Dermis microvascular lymphatic vessel endothelial cell (primary cell): ENCODE measurements around the gene EXOC6. TPM values are rescaled to one million over a fixed set of nuclear protein-coding genes. Genes with fewer than 3 reads are reported as not detected.
"Not testable (repeated sequence)": the region's sequence is repeated elsewhere in the genome, so short reads cannot be mapped to it uniquely, and the experiment has no call there.

ENCODE experiments used
- DNase-seq, 2 donors: peaks; one replicate each; pipeline versions ENCODE4 v3.0.0 to v3.0.0-alpha.2; 2010; ENCODE audit warnings: low read depth in 2 of 2
- total RNA-seq: library from RNA; depleted of rRNA; stranded (reverse); fragments of >200 nt; gene quantifications from 2 replicates; pipeline ENCODE4 v1.2.1, GENCODE V29; 2014

EXOC6 gene
- total RNA-seq, 1 donor from 2014 or later = 292 TPM

- no peak for DNase-seq
Measured at GRCh38 chr10:92937876-92938275, 89.6 kb downstream of the EXOC6 start.

GRCh38 chr10:92938841-92939240 is 90.5 kb downstream of the EXOC6 start:
- DNase-seq = no peak

- DNase-seq = no peak
Measured at GRCh38 chr10:92942226-92942625, 93.9 kb downstream of the EXOC6 start.

- no peak for DNase-seq
Measured at GRCh38 chr10:92946491-92946890, 98.2 kb downstream of the EXOC6 start.

GRCh38 chr10:92952573-92952972 is 104.3 kb downstream of the EXOC6 start:
- DNase-seq = not testable (repeated sequence)

GRCh38 chr10:92957223-92958010 is 109.1 kb downstream of the EXOC6 start:
- DNase-seq = no peak

GRCh38 chr10:92961638-92962037 is 113.3 kb downstream of the EXOC6 start:
- no peak for DNase-seq

- DNase-seq = peak; percentile 45 to 58
Measured at GRCh38 chr10:92965314-92965713, 117.0 kb downstream of the EXOC6 start.

GRCh38 chr10:92967641-92968040 is 119.3 kb downstream of the EXOC6 start:
- DNase-seq = no peak

GRCh38 chr10:92969151-92969550 is 120.8 kb downstream of the EXOC6 start:
- DNase-seq = peak in 1 of 2 donors; percentile 25

- no peak for DNase-seq
Measured at GRCh38 chr10:92970301-92971070, 122.2 kb downstream of the EXOC6 start.

GRCh38 chr10:92972066-92972870 is 123.9 kb downstream of the EXOC6 start:
- peak in 1 of 2 donors; percentile 61 for DNase-seq

- DNase-seq = no peak
Measured at GRCh38 chr10:92972886-92973285, 124.6 kb downstream of the EXOC6 start.

- DNase-seq = not testable (repeated sequence)
Measured at GRCh38 chr10:92976278-92976677, 128.0 kb downstream of the EXOC6 start.

- no peak for DNase-seq
Measured at GRCh38 chr10:92989250-92989649, 140.9 kb downstream of the EXOC6 start.

GRCh38 chr10:92990615-92991014 is 142.3 kb downstream of the EXOC6 start:
- DNase-seq = peak; percentile 38 to 44

- no peak for DNase-seq
Measured at GRCh38 chr10:92991513-92991912, 143.2 kb downstream of the EXOC6 start.

GRCh38 chr10:92993699-92994272 is 145.5 kb downstream of the EXOC6 start:
- DNase-seq = no peak

GRCh38 chr10:92995509-92995908 is 147.2 kb downstream of the EXOC6 start:
- DNase-seq = no peak

GRCh38 chr10:92997620-92998019 is 149.3 kb downstream of the EXOC6 start:
- no peak for DNase-seq

- DNase-seq = no peak
Measured at GRCh38 chr10:92999191-92999590, 150.9 kb downstream of the EXOC6 start.
